Measurements from ENCODE around the gene MED25.

The MED25 gene

GRCh38 chr19:49817964-49818648 is at the start of gene MED25:
Gene MED25, plus strand, starts transcription at chr19:49818289. Its CDS starts 53 bp downstream, at chr19:49818342.
- DNase-seq: peak; percentile 56

DNA sequence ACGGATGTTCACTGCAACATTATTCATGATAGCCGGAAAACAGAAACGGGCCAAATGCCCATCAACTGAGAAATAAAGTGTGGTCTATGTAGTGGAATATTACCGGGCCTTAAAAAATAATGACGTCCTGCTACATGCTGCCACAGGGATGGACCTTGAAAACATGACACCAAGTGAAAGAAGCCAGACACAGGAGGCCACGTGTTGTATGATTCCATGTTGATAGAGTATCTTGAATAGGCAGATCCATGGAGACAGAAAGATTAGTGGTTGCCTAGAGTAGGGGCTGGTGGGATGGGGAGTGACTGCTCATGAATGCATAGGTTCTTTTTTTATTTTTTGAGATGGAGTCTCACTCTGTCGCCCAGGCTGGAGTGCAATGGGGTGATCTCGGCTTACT is 47.6 kb upstream of the MED25 start:
- DNase-seq: no peak

DNA sequence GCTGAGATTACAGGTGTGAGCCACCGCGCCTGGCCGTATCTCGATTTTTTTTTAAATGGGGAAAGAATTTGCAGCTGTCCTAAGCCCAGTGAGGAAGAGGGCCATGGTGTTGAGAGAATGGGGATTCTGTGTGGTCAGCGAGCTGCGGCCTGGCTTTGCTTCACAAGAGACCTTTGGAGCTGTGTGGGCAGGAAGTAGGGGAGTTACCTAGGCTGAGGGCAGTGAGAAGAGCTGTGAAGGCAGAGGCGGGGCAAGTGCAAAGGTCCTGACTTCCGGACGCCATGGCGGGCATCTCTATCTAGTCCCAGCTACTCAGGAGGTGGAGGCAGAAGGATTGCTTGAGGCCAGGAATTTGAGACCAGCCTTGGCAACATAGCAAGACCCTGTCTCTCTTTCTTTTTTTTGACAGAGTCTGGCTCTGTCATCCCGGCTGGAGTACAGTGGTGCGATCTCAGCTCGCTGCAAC is 46.4 kb upstream of the MED25 start:
- no peak for DNase-seq

DNA sequence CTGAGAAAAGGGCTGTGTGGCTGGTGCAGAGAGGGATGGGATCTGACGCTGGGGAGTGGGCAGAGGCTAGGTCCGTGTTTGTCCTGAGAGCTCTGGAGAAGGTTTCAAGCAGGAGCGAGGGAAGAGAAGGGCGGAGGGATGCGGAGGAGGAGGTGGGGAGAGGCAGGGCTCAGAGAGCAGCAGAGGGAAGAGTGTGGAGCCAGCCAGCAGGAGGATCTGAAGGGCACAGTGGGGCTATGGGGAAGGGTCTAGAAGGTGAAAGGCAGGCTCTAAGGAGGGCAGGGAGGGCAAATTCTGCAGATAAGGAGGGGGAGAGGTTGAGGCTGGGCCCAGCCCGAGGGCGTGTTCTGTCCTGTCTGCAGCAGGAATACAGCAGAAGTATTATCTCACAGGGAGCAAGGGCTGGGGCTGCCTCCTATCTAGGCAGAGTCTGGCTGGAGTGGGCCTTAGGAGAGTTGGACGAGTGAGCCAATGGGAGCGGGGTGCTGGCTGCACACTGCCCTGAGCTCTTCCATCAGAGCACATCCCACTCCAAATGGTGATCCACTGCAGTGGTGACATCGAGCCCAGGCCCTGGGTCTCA is 45.1 kb upstream of the MED25 start:
- DNase-seq: no peak

GRCh38 chr19:49773663-49774350 is 44.3 kb upstream of the MED25 start:
- DNase-seq: no peak

- no peak for DNase-seq
These were observed 43.1 kb upstream of the MED25 start for GRCh38 chr19:49774969-49775368.

DNA sequence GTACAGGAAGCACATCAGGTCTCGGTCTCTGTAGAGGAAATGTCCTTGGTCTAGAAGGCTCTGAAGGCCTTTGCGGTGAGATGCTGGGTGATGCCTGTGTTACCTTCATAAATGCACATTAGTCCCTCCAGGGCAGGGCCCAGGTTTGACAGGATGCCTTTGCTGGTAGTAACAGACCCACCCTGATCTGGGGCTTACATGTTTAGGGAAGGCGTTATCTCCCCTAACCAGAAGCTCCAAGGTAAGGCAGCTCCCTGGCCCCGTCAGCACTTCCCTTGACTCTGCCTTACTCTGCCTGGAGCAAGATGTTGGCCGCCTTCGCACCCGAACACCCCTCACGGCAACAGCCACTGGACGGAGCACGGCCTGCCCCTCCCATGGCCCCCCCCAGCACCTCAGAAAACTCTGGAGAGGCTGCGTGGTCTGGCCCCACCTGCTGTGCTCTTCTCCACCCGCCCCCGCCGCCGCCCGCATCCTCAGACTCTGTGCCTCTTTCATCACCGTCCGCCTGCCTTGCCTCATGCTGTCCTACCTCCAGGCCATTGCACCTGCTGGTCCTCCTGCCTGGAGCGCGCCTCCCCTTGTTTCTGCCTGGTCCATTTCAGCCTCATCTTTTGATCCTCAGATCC is 42.2 kb upstream of the MED25 start:
- DNase-seq: no peak

- DNase-seq: no peak
These were observed 41.7 kb upstream of the MED25 start for GRCh38 chr19:49776371-49776764.

- DNase-seq: no peak
These were observed 38.1 kb upstream of the MED25 start for GRCh38 chr19:49779731-49780555.

GRCh38 chr19:49780861-49781260 is 37.2 kb upstream of the MED25 start:
- DNase-seq: no peak

GRCh38 chr19:49781394-49781793 is 36.7 kb upstream of the MED25 start:
- DNase-seq: no peak

GRCh38 chr19:49782515-49782914 is 35.6 kb upstream of the MED25 start:
- no peak for DNase-seq

DNA sequence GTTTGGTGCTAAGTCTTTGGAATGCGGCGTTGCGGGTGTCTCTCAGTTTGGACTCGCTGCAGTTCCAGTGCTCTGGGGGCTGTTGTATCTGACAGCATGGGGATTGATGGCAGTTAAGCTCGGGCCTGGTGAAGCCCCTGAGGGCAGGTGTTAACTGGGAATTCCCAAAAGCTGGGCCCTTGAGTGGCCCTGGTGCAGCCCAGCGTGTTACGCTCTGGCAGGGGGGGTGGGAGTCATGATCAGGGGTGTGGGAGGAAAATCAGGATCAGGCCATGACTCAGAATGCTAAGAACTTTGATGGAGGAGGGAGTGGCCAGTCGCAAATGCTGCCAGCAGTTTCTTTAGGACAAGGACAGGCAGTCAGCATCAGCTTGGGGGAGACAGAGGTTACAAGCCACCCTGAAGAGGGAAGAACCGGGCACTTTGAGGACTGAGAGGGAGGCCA is 31.7 kb upstream of the MED25 start:
- no peak for DNase-seq

GRCh38 chr19:49787746-49788145 is 30.3 kb upstream of the MED25 start:
- DNase-seq: no peak

DNA sequence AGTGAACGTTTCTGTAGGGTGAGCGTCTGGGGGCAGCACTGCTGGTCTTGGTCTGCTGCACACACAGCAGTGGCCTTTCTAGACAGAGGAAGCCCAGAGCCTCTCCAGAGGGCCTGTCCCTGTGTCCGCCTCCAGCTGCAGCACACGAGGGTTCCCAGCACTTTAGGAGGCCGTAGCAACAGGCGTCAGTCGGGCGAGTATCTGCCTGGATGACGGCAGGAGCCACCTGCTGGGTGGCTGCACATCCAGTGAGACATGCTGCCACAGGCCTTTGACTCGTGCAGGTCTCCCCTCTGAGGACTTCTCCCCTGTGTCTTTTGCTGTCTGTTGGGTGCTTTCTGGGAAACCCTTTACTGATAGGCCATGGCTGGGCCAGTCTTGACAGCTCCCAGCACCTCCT is 29.2 kb upstream of the MED25 start:
- no peak for DNase-seq

DNA sequence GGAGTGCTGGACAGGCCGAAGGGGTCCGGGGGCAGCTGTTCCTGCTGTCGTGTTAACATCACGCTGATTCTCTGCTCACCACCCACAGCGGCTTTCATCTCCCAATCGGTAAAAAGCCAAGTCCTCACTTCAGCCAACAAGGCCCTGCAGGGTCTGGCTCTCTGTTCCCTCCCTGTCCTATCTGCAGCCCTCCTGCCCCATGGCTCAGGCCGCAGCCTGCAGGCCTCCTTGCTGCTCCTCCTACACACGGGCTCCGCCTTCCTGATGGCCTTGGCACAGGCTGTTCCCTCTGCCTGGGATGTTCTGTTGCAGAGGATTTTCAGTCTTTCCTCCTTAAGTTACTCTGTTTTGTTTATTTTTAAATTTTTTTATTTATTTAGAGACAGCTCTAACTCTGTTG is 27.2 kb upstream of the MED25 start:
- no peak for DNase-seq

DNA sequence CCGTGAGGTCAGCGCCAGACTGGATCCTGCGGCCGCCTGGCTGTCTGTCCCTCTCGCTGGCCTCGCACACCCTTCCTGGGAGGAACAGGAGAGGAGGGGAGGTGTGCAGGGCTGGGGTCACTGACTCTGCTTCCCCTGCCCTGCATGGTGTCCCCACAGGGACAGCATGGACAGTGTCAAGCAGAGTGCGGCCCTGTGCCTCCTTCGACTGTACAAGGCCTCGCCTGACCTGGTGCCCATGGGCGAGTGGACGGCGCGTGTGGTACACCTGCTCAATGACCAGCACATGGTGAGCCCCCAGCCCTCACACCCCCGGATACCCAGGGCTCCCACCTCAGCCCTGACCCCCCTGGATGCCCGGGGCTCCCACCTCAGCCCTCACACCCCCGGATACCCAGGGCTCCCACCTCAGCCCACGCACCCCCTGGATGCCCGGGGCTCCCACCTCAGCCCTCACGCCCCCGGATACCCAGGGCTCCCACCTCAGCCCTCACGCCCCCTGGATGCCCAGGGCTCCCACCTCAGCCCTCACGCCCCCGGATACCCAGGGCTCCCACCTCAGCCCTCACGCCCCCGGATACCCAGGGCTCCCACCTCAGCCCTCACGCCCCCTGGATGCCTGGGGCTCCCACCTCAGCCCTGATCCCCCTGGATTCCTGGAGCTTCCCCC is 26.2 kb upstream of the MED25 start:
- DNase-seq: no peak

DNA sequence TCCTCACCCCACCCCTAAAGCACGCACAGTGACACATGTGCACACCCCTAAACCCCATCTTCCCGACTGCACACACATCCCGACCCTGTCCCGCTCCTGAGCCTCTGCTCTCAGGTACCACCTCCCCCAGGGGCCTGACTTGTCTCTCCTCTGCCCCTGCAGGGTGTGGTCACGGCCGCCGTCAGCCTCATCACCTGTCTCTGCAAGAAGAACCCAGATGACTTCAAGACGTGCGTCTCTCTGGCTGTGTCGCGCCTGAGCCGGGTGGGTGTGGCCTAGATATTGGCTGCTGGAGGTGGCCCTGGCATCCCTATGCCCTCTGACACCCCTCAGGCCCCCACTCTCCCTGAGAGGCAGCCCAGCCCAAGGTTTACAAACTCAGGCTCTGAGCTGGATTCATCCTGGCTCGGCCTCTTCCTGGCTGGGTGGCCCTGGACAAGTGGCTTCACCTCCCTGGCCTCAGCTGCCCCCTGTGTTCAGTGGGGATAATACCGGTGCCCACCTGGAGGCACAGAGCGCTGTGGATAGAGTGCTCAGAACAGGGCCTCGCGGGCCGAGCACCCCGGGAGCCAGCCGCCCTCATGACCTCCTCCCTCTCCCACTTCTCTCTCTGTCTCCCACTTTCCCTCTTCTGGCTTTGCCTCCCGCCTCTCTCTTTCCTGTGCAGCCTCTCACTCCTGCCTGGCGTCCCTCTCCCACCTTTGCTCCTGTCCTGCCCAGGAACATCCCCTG is 25.1 kb upstream of the MED25 start:
- DNase-seq: no peak

GRCh38 chr19:49793561-49793840 is 24.6 kb upstream of the MED25 start:
- no peak for DNase-seq

- no peak for DNase-seq
These were observed 22.5 kb upstream of the MED25 start for GRCh38 chr19:49795615-49796014.

GRCh38 chr19:49798574-49798973 is 19.5 kb upstream of the MED25 start:
- no peak for DNase-seq
